ENCODE measurements around the gene ZNF429. TPM values are rescaled to one million over a fixed set of nuclear protein-coding genes. Genes with fewer than 3 reads are reported as not detected.
"Not testable (repeated sequence)": the region's sequence is repeated elsewhere in the genome, so short reads cannot be mapped to it uniquely, and the experiment has no call there.

ZNF429 gene
- total RNA-seq, 2 experiments from 2014 or later: 11.8 to 14.7 TPM

DNA sequence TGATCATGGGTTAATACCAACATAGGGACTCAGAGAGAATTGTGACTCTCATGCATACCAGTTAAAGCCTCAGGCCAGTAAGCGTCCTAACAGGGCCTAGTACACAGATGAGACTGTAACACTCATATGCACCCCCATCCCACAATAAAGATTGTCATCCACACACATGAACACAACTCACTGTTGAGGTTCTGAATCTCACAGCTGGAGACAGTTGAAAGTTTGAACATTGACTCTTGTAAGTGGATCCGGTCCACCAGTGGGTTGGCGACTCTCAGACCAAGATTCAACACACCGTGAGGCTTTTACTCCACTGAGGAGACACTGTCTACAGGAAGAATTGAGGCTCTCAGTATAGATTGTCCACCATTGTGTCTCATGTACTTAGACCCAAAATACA lies 88.1 kb downstream of the ZNF429 start:
- H3K4me1 Mint-ChIP-seq (ENCODE audit: low read depth): peaks cover 3% of the 10 kb centered on the region
- TF ChIP-seq, protein P1, sequence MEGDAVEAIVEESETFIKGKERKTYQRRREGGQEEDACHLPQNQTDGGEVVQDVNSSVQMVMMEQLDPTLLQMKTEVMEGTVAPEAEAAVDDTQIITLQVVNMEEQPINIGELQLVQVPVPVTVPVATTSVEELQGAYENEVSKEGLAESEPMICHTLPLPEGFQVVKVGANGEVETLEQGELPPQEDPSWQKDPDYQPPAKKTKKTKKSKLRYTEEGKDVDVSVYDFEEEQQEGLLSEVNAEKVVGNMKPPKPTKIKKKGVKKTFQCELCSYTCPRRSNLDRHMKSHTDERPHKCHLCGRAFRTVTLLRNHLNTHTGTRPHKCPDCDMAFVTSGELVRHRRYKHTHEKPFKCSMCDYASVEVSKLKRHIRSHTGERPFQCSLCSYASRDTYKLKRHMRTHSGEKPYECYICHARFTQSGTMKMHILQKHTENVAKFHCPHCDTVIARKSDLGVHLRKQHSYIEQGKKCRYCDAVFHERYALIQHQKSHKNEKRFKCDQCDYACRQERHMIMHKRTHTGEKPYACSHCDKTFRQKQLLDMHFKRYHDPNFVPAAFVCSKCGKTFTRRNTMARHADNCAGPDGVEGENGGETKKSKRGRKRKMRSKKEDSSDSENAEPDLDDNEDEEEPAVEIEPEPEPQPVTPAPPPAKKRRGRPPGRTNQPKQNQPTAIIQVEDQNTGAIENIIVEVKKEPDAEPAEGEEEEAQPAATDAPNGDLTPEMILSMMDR (IDR thresholded peaks at IDR 0.05): no peak
- intact Hi-C loops (cut with micrococcal nuclease): no loop called here
- DNase-seq: no peak
- CTCF ChIA-PET: no interaction called here
- no peaks in the 10 kb centered on the region for H3K9me3 Mint-ChIP-seq
- POLR2A ChIA-PET: no interaction called here
- H3K36me3 Mint-ChIP-seq (ENCODE audit: low read depth): no peaks in the 10 kb centered on the region
- H3K4me3 Mint-ChIP-seq: no peak overlapping the region
- no peak overlapping the region for H3K27ac Mint-ChIP-seq
- no peak for ATAC-seq
- no peaks in the 10 kb centered on the region for H3K27me3 Mint-ChIP-seq

DNA sequence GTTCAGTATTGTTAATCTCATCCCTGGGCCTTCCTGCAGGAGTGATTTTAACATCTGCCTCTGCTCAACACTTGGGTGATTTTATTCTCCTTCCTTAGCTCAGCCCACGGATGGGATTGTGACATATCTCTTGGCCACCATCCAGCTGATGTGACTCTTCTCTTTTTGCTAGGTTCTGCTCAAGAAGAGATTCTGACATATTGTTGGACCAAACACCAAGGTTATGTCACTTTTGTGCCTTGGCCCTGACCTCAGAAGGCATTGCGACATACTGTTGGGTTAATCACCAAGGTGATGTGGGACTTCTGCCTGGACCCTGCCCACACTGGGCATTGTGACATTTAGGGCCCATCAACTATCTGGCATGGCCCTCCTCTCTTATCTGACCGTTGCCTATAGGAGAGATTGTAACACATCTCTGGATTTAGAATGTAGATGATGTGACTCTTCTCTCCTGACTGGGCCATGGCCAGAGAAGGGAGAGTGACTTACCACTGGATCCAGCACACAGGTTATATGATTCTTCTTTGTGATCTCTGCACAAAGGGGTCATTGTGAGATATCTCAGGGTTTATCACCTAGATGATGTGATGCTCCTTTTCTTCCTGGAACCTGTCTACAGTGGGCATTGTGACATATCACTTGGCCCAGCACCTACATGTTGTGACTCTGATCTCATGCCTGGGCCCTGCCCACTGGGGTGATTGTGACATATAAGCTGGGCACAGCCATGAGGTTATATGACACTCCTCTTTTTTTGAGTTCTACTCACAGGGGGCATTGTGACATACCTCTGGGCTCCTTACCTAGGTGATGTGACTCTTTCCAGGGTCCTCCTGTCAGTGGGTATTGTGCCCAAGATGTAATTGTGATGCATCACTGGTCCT lies 88.8 kb downstream of the ZNF429 start:
- Mint-ChIP-seq H3K27ac (no peak overlapping the region), H3K27me3 (no peaks in the 10 kb centered on the region), H3K4me1 (ENCODE audit: low read depth) (peaks cover 3% of the 10 kb centered on the region), H3K36me3 (ENCODE audit: low read depth) (no peaks in the 10 kb centered on the region), H3K4me3 (no peak overlapping the region), H3K9me3 (no peaks in the 10 kb centered on the region)
- intact Hi-C loops (cut with micrococcal nuclease): no loop called here
- TF ChIP-seq, protein P1 (IDR thresholded peaks at IDR 0.05): no peak
- ChIA-PET POLR2A (no interaction called here), CTCF (no interaction called here)
- ATAC-seq (no peak), DNase-seq (no peak)

DNA sequence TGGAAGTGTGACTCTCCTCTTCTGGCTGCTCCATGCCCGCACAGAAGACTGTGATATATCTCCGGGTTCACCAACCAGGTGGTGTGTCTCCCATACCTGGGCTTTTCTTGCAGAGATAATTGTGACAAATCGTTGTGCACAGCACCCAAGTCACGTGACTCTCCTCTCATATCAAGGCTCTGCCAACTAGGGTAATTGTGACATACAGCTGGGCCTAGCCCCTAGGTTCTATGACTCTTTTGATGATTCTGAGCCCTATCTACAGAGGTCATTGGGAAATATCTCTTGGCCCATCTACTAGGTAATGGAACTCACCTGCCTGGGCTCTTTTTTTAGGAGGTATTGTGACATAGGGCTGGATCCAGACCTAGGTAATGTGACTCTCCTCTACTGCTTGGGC lies 89.8 kb downstream of the ZNF429 start:
- Mint-ChIP-seq H3K27ac (no peak overlapping the region), H3K4me3 (no peak overlapping the region), H3K4me1 (ENCODE audit: low read depth) (peaks cover 3% of the 10 kb centered on the region), H3K36me3 (ENCODE audit: low read depth) (no peaks in the 10 kb centered on the region), H3K27me3 (no peaks in the 10 kb centered on the region), H3K9me3 (no peaks in the 10 kb centered on the region)
- TF ChIP-seq, protein P1 (IDR thresholded peaks at IDR 0.05): no peak
- POLR2A ChIA-PET: no interaction called here
- CTCF ChIA-PET: no interaction called here
- intact Hi-C loops (cut with micrococcal nuclease): no loop called here
- ATAC-seq: no peak
- DNase-seq: no peak

DNA sequence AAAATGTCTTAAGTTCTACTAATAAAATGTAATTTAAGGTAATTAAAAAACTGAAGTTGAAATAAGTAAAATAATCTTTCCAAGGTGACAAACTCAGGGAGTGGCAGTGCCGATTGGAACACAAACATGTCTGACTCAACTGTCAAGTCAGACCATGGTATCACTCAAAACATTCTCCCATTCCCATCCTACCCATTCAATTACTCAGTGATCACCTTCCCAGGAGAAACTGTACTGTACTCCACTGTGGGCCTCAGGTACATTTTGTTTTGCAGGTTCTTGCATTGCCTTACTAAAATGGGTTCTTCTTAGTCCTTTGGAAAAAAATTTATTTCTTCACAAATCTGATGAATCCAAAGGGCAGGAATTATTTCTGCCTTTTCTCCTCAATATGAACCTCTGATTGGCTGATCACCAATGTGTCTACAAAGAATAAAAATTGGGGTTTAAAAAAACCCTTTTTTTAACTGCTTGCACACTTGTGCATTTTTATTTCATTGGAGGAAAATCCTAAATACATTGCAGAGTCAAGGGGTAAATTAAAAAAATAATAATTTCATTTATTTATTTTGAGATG lies 96.8 kb downstream of the ZNF429 start:
- intact Hi-C loops (cut with micrococcal nuclease): no loop called here
- peaks cover 25% of the 10 kb centered on the region for H3K4me1 Mint-ChIP-seq (ENCODE audit: low read depth)
- DNase-seq (no peak), ATAC-seq (no peak)
- H3K36me3 Mint-ChIP-seq (ENCODE audit: low read depth): no peaks in the 10 kb centered on the region
- ChIA-PET CTCF (no interaction called here), POLR2A (no interaction called here)
- no peak overlapping the region for H3K27ac Mint-ChIP-seq
- TF ChIP-seq, protein P1 (IDR thresholded peaks at IDR 0.05): no peak
- H3K27me3 Mint-ChIP-seq: no peaks in the 10 kb centered on the region
- no peaks in the 10 kb centered on the region for H3K9me3 Mint-ChIP-seq
- H3K4me3 Mint-ChIP-seq: no peak overlapping the region

DNA sequence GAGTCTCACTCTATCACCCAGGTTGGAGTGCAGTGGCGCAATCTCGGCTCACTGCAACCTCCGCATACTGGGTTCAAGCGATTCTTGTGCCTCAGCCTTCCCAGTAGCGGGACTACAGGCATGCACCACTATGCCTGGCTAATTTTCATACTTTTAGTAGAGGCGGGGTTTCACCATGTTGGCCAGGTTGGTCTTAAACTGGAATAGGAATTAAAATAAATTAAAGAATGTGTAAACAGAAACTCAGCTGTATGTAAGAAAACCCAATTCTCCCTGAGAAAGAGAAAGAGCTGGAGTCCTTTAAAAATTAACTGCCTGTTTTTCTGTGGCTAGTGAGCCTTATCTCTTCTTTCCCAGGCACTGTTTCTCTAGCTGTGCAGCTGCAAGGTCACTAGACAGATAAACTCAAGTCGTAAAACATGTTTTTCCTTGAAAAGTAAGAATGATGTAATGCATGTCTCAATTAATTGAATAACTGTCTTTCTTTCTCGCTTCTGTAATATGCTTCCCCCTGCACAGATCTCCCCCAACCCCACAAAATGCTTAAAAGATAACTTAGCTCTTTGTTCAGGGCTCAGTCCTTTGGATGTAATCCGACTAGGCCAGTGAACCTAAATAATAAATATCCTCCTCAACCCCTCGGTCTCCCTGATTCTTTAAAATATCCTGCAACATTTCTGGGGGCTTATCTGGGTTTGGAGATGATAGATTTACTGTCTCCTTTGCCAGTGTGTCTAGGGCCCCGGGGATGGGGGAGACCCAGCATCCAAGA lies 97.4 kb downstream of the ZNF429 start:
- POLR2A ChIA-PET: not testable (repeated sequence)

More for the DNA sequence above, 97.4 kb downstream of the ZNF429 start:
- H3K27me3 Mint-ChIP-seq; H3K36me3 Mint-ChIP-seq (ENCODE audit: low read depth); H3K27ac Mint-ChIP-seq; H3K9me3 Mint-ChIP-seq; DNase-seq; ATAC-seq; intact Hi-C loops (cut with micrococcal nuclease); CTCF ChIA-PET; H3K4me3 Mint-ChIP-seq: not testable (repeated sequence)
- peaks cover 25% of the 10 kb centered on the region for H3K4me1 Mint-ChIP-seq (ENCODE audit: low read depth)

Data from activated CD8-positive, alpha-beta T cell treated with anti-CD3 and anti-CD28 coated beads for 36 hours (primary cell).